Nephron (organoid): ENCODE measurements around the gene IL22RA2.

Experiments used
- H3K27ac Mint-ChIP-seq, 3 experiments: 2 replicates each; pipeline ENCODE4 v1.8.0; 2020; ENCODE audit warnings: mixed read lengths in 3 of 3, mild to moderate bottlenecking in 2 of 3, moderate library complexity in 1 of 3
- H3K27me3 Mint-ChIP-seq: 2 replicates; pipeline ENCODE4 v1.8.0; 2021; ENCODE audit warnings: low read depth, mild to moderate bottlenecking, moderate library complexity, mixed read lengths
- H3K36me3 Mint-ChIP-seq: 2 replicates; pipeline ENCODE4 v1.8.0; 2020; ENCODE audit warnings: low read depth, mixed read lengths
- H3K4me1 Mint-ChIP-seq: 2 replicates; pipeline ENCODE4 v1.8.0; 2020; ENCODE audit warnings: mixed read lengths
- H3K4me3 Mint-ChIP-seq, 3 experiments: 2 replicates each; pipeline ENCODE4 v1.8.0; 2020; ENCODE audit warnings: mild to moderate bottlenecking in 3 of 3, mixed read lengths in 3 of 3, moderate library complexity in 2 of 3
- H3K9me3 Mint-ChIP-seq: 2 replicates; pipeline ENCODE4 v1.8.0; 2020; ENCODE audit warnings: mixed read lengths
- TF ChIP-seq, protein P1 (sequence below), 3 experiments: fragments of 200-600 bp; sonication (generic); IDR thresholded peaks; one replicate each; pipeline ENCODE4 v1.5.0; 2021; ENCODE audit warnings: antibody characterized with exemption in 3 of 3; ENCODE audit not compliant: unreplicated experiment in 3 of 3

IL22RA2 gene

DNA sequence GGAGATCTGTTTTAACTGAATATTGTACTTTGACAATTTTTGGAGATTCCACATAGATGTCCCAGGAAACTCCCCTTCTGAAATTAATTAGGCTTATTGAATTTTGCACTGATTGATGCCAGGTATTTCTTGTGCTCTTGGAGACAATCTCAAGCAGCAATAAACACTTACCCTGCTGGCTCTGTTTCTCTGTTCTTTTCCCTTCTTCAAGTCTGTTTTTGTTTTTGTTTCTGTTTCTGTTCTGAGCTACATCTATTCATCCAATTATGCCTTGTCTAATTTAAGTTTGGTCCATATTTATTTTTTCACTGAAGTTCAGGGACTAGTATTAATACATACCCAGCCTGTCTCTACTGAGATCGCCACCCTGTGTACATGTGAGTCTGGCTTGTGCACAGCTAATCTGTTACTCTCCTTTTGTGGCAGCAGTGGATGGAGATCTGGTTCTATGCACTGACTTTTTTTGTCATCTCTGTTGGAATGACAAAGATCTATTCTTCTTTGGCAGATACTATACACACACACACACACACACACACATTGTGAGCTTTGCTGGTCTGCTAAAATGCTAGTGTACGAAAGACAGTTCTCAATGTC is 51.9 kb downstream of the IL22RA2 start:
- H3K4me1 Mint-ChIP-seq, result no peaks in the 10 kb centered on the region
- no peak overlapping the region for H3K4me3 Mint-ChIP-seq
- peaks cover 17% of the 10 kb centered on the region for H3K9me3 Mint-ChIP-seq
- no peak overlapping the region for H3K27ac Mint-ChIP-seq
- H3K27me3 Mint-ChIP-seq, result no peaks in the 10 kb centered on the region
- no peaks in the 10 kb centered on the region for H3K36me3 Mint-ChIP-seq
- TF ChIP-seq, protein P1, sequence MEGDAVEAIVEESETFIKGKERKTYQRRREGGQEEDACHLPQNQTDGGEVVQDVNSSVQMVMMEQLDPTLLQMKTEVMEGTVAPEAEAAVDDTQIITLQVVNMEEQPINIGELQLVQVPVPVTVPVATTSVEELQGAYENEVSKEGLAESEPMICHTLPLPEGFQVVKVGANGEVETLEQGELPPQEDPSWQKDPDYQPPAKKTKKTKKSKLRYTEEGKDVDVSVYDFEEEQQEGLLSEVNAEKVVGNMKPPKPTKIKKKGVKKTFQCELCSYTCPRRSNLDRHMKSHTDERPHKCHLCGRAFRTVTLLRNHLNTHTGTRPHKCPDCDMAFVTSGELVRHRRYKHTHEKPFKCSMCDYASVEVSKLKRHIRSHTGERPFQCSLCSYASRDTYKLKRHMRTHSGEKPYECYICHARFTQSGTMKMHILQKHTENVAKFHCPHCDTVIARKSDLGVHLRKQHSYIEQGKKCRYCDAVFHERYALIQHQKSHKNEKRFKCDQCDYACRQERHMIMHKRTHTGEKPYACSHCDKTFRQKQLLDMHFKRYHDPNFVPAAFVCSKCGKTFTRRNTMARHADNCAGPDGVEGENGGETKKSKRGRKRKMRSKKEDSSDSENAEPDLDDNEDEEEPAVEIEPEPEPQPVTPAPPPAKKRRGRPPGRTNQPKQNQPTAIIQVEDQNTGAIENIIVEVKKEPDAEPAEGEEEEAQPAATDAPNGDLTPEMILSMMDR (IDR thresholded peaks at IDR 0.05; ENCODE audit: unreplicated experiment in 3 of 3), result no peak

DNA sequence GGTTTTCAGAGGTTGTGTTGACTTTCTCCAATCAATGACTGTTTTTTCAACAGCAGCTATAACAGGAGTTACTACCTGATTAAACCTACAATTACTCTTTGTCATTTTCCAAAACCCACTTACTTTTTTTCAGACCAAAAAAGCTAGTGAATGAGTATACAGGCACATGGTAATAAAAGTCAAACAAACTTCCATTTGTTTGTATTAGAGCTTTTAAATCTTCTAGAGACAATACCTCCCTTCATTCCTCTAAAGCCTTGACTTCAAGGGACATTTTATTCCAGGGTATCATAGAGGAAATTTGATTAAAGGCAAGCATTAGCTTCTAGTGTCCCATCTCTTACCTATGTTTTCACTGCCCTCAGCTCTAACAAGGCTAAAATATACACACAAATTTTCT is 52.7 kb downstream of the IL22RA2 start:
- H3K27me3 Mint-ChIP-seq, result no peaks in the 10 kb centered on the region
- peaks cover 17% of the 10 kb centered on the region for H3K9me3 Mint-ChIP-seq
- H3K27ac Mint-ChIP-seq, result no peak overlapping the region
- TF ChIP-seq, protein P1 (IDR thresholded peaks at IDR 0.05; ENCODE audit: unreplicated experiment in 3 of 3), result no peak
- H3K36me3 Mint-ChIP-seq, result no peaks in the 10 kb centered on the region
- no peaks in the 10 kb centered on the region for H3K4me1 Mint-ChIP-seq
- no peak overlapping the region for H3K4me3 Mint-ChIP-seq

DNA sequence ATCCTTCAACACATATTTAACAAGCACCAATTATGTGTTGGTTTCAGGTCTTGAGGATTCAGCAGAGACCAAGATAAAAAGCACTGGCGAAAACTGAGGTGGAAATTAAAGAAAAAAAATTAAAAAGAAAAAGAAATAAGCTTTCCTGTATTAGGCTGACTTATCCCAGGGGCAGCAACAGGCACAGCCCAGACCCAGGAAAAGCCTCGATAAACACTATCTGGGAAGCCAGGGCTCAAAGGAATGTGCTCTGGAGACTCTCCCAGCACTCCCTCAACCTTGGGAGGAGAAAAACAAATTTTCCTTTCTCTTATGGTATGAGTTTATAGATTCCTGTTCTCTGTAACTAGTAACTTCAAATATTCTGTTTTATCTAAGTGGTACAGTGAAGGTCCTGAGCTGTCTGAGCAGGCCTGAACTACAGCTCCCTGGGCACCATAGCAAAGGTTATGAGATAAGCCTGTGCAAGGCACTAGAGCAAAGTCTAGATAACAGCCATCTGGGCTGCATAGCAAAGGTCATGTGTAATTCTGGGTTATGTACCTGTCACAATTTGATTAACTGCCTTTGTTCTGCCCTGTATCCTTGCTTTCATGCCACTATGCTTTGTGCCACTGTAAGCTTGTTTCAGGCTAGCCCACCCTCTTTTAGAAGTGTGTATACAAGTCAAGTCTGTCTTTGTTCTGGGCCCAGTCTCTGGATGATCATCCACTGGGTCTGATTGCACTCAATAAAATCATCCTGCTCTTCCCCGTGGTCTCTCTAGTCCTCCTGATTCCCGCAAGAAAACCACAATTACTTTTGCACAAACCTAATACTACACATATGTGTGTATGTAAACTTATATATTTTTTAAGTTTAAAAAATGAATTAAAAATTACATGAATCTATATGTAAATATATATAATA is 54.0 kb downstream of the IL22RA2 start:
- peaks cover 17% of the 10 kb centered on the region for H3K9me3 Mint-ChIP-seq
- no peak overlapping the region for H3K4me3 Mint-ChIP-seq
- no peaks in the 10 kb centered on the region for H3K4me1 Mint-ChIP-seq
- TF ChIP-seq, protein P1 (IDR thresholded peaks at IDR 0.05; ENCODE audit: unreplicated experiment in 3 of 3), result no peak
- no peaks in the 10 kb centered on the region for H3K27me3 Mint-ChIP-seq
- no peaks in the 10 kb centered on the region for H3K36me3 Mint-ChIP-seq
- H3K27ac Mint-ChIP-seq, result no peak overlapping the region

DNA sequence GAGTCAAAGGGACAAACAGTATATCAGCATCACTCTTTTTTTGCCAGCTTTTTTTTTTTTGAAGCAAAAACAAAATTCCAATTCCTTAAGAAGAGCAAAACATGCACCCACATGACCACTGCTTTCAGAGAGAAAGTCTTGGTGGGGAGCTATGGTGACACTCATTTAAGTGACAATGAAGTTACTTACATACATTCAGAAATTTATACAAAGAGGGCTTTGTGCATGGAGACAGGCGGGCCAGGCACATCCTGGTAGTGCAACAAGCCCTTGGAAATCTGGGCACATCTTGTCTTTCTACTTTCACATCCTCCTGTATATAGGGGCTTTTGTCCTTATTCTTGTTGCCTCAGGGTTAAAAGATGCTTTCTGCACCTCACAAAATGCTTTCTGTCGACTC is 55.9 kb downstream of the IL22RA2 start:
- peaks cover 17% of the 10 kb centered on the region for H3K9me3 Mint-ChIP-seq
- no peak overlapping the region for H3K4me3 Mint-ChIP-seq
- H3K36me3 Mint-ChIP-seq, result no peaks in the 10 kb centered on the region
- no peak overlapping the region for H3K27ac Mint-ChIP-seq
- no peaks in the 10 kb centered on the region for H3K4me1 Mint-ChIP-seq
- no peaks in the 10 kb centered on the region for H3K27me3 Mint-ChIP-seq
- TF ChIP-seq, protein P1 (IDR thresholded peaks at IDR 0.05; ENCODE audit: unreplicated experiment in 3 of 3), result no peak

DNA sequence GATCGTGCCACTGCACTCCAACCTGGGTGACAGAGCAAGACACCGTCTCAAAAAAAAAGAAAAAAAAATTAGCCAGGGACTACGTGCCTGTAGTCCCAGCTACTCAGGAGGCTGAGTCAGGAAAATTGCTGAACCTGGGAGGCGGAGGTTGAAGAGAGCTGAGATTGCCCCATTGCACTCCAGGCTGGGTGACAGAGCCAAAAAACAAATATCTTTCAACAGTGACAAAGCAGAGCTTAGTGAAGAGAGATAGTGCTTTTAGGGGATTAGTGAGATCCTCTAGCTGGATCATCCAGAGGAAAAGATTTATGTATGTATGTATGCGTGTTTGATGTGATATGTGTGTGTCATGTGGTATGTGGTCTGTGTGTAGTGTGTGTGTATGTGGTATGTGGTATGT is 56.6 kb downstream of the IL22RA2 start:
- no peaks in the 10 kb centered on the region for H3K36me3 Mint-ChIP-seq
- H3K4me1 Mint-ChIP-seq, result no peaks in the 10 kb centered on the region
- TF ChIP-seq, protein P1 (IDR thresholded peaks at IDR 0.05; ENCODE audit: unreplicated experiment in 3 of 3), result no peak
- peaks cover 16% of the 10 kb centered on the region for H3K9me3 Mint-ChIP-seq
- H3K27ac Mint-ChIP-seq, result no peak overlapping the region
- no peaks in the 10 kb centered on the region for H3K27me3 Mint-ChIP-seq
- H3K4me3 Mint-ChIP-seq, result no peak overlapping the region
